SK-N-SH treated with all-trans-retinoic acid at 6 μM for 48 hours (cell line): ENCODE results near the gene UROD.

Experiments
- ATAC-seq: fragments of 200-7000 bp; cut with Tn5 transposase; 3 replicates; pipeline ENCODE4 v1.9.1; 2020; ENCODE audit warnings: mild to moderate bottlenecking, moderate library complexity
- ARNTL ChIP-seq: fragments of 450-650 bp; formaldehyde crosslinking; IDR thresholded peaks from 2 replicates; pipeline ENCODE4 v1.5.0; 2020; ENCODE audit warnings: low read depth, mild to moderate bottlenecking, moderate library complexity, borderline replicate concordance
- BACH2 ChIP-seq: fragments of 250-450 bp; sonication (Bioruptor Pico); IDR thresholded peaks from 2 replicates; pipeline ENCODE4 v1.9.0; 2021; ENCODE audit warnings: mild to moderate bottlenecking, borderline replicate concordance
- CSDC2 ChIP-seq: fragments of 250-450 bp; sonication (Bioruptor Pico); IDR thresholded peaks from 2 replicates; pipeline ENCODE4 v1.5.0; 2020; ENCODE audit warnings: mild to moderate bottlenecking, moderate library complexity
- CSRNP3 ChIP-seq: fragments of 250-450 bp; sonication (Bioruptor Pico); IDR thresholded peaks from 2 replicates; pipeline ENCODE4 v1.5.1; 2021; ENCODE audit warnings: mild to moderate bottlenecking, moderate library complexity
- ESRRG ChIP-seq: fragments of 250-450 bp; sonication (Bioruptor Pico); IDR thresholded peaks from 2 replicates; pipeline ENCODE4 v1.6.1; 2021; ENCODE audit warnings: mild to moderate bottlenecking
- ISL1 ChIP-seq: fragments of 250-450 bp; sonication (Bioruptor Pico); IDR thresholded peaks from 2 replicates; pipeline ENCODE4 v2.1.2; 2022; ENCODE audit warnings: mild to moderate bottlenecking, moderate library complexity
- OSR1 ChIP-seq: fragments of 250-450 bp; sonication (Bioruptor Pico); IDR thresholded peaks from 2 replicates; pipeline ENCODE4 v1.8.0; 2022; ENCODE audit warnings: moderate library complexity, mild to moderate bottlenecking, inconsistent platforms
- PATZ1 ChIP-seq: fragments of 250-450 bp; sonication (Bioruptor Pico); IDR thresholded peaks from 2 replicates; pipeline ENCODE4 v1.8.0; 2020; ENCODE audit warnings: mild to moderate bottlenecking, moderate library complexity, borderline replicate concordance
- POU6F1 ChIP-seq: fragments of 250-450 bp; sonication (Bioruptor Pico); IDR thresholded peaks from 2 replicates; pipeline ENCODE4 v1.8.0; 2021; ENCODE audit warnings: low read depth, mild to moderate bottlenecking, moderate library complexity, borderline replicate concordance
- PPARA ChIP-seq: fragments of 250-450 bp; sonication (Bioruptor Pico); IDR thresholded peaks from 2 replicates; pipeline ENCODE4 v1.5.0; 2020; ENCODE audit warnings: mild to moderate bottlenecking, borderline replicate concordance
- SNAI2 ChIP-seq: fragments of 250-450 bp; sonication (Bioruptor Pico); IDR thresholded peaks from 2 replicates; pipeline ENCODE4 v1.5.0; 2020; ENCODE audit warnings: mild to moderate bottlenecking, moderate library complexity
- TCF4 ChIP-seq: fragments of 250-450 bp; sonication (Bioruptor Pico); IDR thresholded peaks from 2 replicates; pipeline ENCODE4 v1.8.0; 2021; ENCODE audit warnings: mild to moderate bottlenecking, moderate library complexity, borderline replicate concordance
- TOX ChIP-seq: fragments of 250-450 bp; sonication (Bioruptor Pico); IDR thresholded peaks from 2 replicates; pipeline ENCODE4 v1.8.0; 2021; ENCODE audit warnings: mild to moderate bottlenecking, moderate library complexity, borderline replicate concordance
- TSHZ2 ChIP-seq: fragments of 250-450 bp; sonication (Bioruptor Pico); IDR thresholded peaks from 2 replicates; pipeline ENCODE4 v1.5.0; 2020; ENCODE audit warnings: mild to moderate bottlenecking, moderate library complexity
- ZC3H10 ChIP-seq: fragments of 250-450 bp; sonication (Bioruptor Pico); IDR thresholded peaks from 2 replicates; pipeline ENCODE4 v1.5.1; 2021; ENCODE audit warnings: mild to moderate bottlenecking, moderate library complexity
- ZFP3 ChIP-seq: fragments of 250-450 bp; sonication (Bioruptor Pico); IDR thresholded peaks from 2 replicates; pipeline ENCODE4 v1.5.0; 2020; ENCODE audit warnings: mild to moderate bottlenecking, moderate library complexity
- ZFP30 ChIP-seq: fragments of 450-650 bp; formaldehyde crosslinking; IDR thresholded peaks from 2 replicates; pipeline ENCODE4 v1.5.0; 2022; ENCODE audit warnings: mild to moderate bottlenecking, moderate library complexity
- ZNF565 ChIP-seq: fragments of 450-650 bp; formaldehyde crosslinking; conservative IDR thresholded peaks from 2 replicates; pipeline ENCODE4 v1.5.0; 2020; ENCODE audit warnings: low read depth, mild to moderate bottlenecking, moderate library complexity
- ZNF70 ChIP-seq: fragments of 450-650 bp; formaldehyde crosslinking; IDR thresholded peaks from 2 replicates; pipeline ENCODE4 v1.5.0; 2020; ENCODE audit warnings: mild to moderate bottlenecking, moderate library complexity
- ZNF8 ChIP-seq: fragments of 450-650 bp; formaldehyde crosslinking; IDR thresholded peaks from 2 replicates; pipeline ENCODE4 v1.5.0; 2020; ENCODE audit warnings: mild to moderate bottlenecking, moderate library complexity

The UROD gene

GRCh38 chr1:45016090-45016697, 4.1 kb downstream of the UROD start (continued):
- TF ChIP-seq POU6F1 (CRISPR knock-in tag) (no peak), ISL1 (CRISPR knock-in tag) (no peak), ZC3H10 (CRISPR knock-in tag) (no peak)
- TF ChIP-seq, all 23 proteins: peak for 0

GRCh38 chr1:45016767-45017166, 4.7 kb downstream of the UROD start:
- no peak for TF ChIP-seq TSHZ2
- no peak for TF ChIP-seq TOX (CRISPR knock-in tag)
- TF ChIP-seq SNAI2 (CRISPR knock-in tag) = no peak
- TF ChIP-seq CSRNP3 (CRISPR knock-in tag) = no peak
- TF ChIP-seq PPARA (CRISPR knock-in tag) = no peak
- no peak for TF ChIP-seq ZNF70
- no peak for TF ChIP-seq ARNTL
- TF ChIP-seq CSDC2 (CRISPR knock-in tag) = no peak
- no peak for TF ChIP-seq OSR1
- no peak for TF ChIP-seq ZFP30 (CRISPR knock-in tag)
- no peak for TF ChIP-seq ZNF565
- no peak for TF ChIP-seq POU6F1 (CRISPR knock-in tag)
- no peak for TF ChIP-seq ZFP3 (CRISPR knock-in tag)
- TF ChIP-seq PATZ1 (CRISPR knock-in tag) = no peak
- no peak for TF ChIP-seq BACH2 (CRISPR knock-in tag)
- TF ChIP-seq ZC3H10 (CRISPR knock-in tag) = no peak
- no peak for TF ChIP-seq ESRRG (CRISPR knock-in tag)
- no peak for TF ChIP-seq ISL1 (CRISPR knock-in tag)
- TF ChIP-seq, all 23 proteins: peak for 0
- no peak for ATAC-seq

- ATAC-seq = peak; percentile 95
- no peak for TF ChIP-seq ZFP3 (CRISPR knock-in tag)
- no peak for TF ChIP-seq PPARA (CRISPR knock-in tag)
- TF ChIP-seq ZNF70 = no peak
- TF ChIP-seq ZNF8 (CRISPR knock-in tag) = no peak
- TF ChIP-seq ZFP30 (CRISPR knock-in tag) = no peak
- no peak for TF ChIP-seq TCF4
- TF ChIP-seq TOX (CRISPR knock-in tag) = no peak
- no peak for TF ChIP-seq TSHZ2
- no peak for TF ChIP-seq ZNF565
- TF ChIP-seq POU6F1 (CRISPR knock-in tag) = no peak
- no peak for TF ChIP-seq ARNTL
- no peak for TF ChIP-seq BACH2 (CRISPR knock-in tag)
- TF ChIP-seq CSDC2 (CRISPR knock-in tag) = no peak
- TF ChIP-seq ZC3H10 (CRISPR knock-in tag) = no peak
These were observed 6.7 kb downstream of the UROD start for GRCh38 chr1:45018599-45019230.
